Thyroid gland (tissue), 4 donors: ENCODE results near the gene KRTAP5-8. TPM values are rescaled to one million over a fixed set of nuclear protein-coding genes. Genes with fewer than 3 reads are reported as not detected.
"Not testable (repeated sequence)": the region's sequence is repeated elsewhere in the genome, so short reads cannot be mapped to it uniquely, and the experiment has no call there.

Source experiments
- DNase-seq, 2 donors: peaks; one replicate each; pipeline ENCODE4 v3.0.0-alpha.2; 2019
- H3K27ac ChIP-seq, 3 donors: fragments of 200-600 bp; sonication (generic); 1 replicate in 2 of 3; 2 replicates in 1 of 3; pipeline ENCODE4 v1.5.1; 2016 to 2019; ENCODE audit warnings: mild to moderate bottlenecking in 1 of 3, moderate library complexity in 1 of 3
- H3K27me3 ChIP-seq: fragments of 200-600 bp; sonication (generic); one replicate; pipeline ENCODE4 v1.5.1; 2019
- H3K36me3 ChIP-seq, 2 donors: fragments of 200-600 bp; sonication (generic); one replicate each; pipeline ENCODE4 v1.5.1; 2016 to 2019
- H3K4me1 ChIP-seq, 2 donors: fragments of 200-600 bp; sonication (generic); one replicate each; pipeline ENCODE4 v1.5.1; 2017 to 2019
- H3K4me3 ChIP-seq, 3 donors: fragments of 200-600 bp; sonication (generic); replicated peaks in 1 of 3; 1 replicate in 2 of 3; 2 replicates in 1 of 3; pipeline ENCODE4 v1.5.1; 2016; ENCODE audit warnings: mild to moderate bottlenecking in 1 of 3
- H3K9me3 ChIP-seq: fragments of 200-600 bp; sonication (generic); one replicate; pipeline ENCODE4 v1.5.1; 2017
- POLR2A ChIP-seq, 2 donors: fragments of 450-650 bp; IDR thresholded peaks; one replicate each; pipeline ENCODE4 v1.6.1; 2017; ENCODE audit warnings: antibody characterized with exemption in 2 of 2, mild to moderate bottlenecking in 2 of 2, moderate library complexity in 1 of 2
- WGBS, 2 donors: methylation state at CpG; one replicate each; pipeline ENCODE4 v1.1.5; 2017; 5-methylcytosine and 5-hydroxymethylcytosine counted together
- intact Hi-C: fragments of 100-400 bp; cut with DNase I; formaldehyde crosslinking; loops from one replicate; pipeline ENCODE4 v1.15.1; 2023
- total RNA-seq, 4 donors: library from RNA; depleted of rRNA; stranded (reverse); fragments of >200 nt; gene quantifications; one replicate each; pipeline ENCODE4 v1.2.3, GENCODE V29; 2016
- TF ChIP-seq, protein P1 (sequence below), 6 experiments: fragments of 200-600 bp in 3 of 6; fragments of 450-650 bp in 3 of 6; sonication (generic) in 3 of 6; IDR thresholded peaks; one replicate each; pipeline ENCODE4 v1.5.1; 2016 to 2019; ENCODE audit warnings: antibody characterized with exemption in 6 of 6, mild to moderate bottlenecking in 2 of 6, inconsistent platforms in 1 of 6, moderate library complexity in 1 of 6

The KRTAP5-8 gene
- total RNA-seq, 4 donors from 2014 or later, result 0.49 TPM; not detected in 3

DNA sequence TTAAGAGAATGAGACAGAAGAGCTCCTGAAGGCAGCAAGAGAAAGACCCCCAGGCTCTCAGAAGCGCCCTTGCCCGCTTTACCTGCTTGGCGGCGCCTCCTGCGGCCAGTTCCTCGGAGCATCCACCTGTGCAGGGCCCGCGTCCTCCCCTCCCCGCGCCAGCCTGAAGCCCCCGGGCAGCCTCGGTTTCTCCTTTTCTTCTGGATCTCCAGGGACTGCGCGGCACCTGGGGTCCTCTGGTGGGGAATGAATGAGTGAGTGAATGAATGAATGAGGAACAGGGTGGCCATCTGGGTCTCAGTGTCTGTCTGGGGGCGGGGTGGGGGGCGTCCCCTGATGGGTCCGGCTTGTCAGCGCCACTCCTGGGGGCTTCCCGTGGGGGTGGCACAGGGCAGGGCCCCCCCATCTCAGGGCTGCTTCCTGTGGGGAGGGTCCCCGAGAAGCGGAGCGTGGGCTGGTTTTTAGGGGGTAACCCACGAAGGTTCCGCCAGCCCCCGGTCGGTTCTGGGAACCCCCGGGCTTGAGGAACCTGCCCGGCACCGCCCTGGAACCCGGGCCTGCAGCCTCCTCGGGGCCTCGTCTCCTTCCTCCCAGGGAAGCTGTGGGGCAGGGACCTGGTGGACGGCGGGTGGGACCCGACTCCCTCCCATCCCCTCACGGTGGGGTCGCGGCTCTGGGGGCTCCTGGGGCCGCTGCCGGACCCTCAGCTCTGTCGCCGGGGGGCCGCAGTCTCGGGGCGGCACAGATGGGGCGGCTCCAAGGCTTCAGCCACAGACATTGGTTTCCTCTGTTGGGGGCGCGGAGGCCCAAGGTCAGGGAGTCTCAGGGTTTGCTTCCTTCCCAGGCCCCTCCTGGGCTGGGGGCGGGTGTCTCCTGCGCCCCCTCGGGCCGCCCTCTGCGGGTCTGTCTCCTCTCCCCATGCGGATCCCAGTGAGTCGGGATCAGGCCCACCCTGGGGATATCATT lies 19.0 kb upstream of the KRTAP5-8 start:
- no peak for TF ChIP-seq POLR2A (IDR thresholded peaks at IDR 0.05)
- TF ChIP-seq, protein P1, sequence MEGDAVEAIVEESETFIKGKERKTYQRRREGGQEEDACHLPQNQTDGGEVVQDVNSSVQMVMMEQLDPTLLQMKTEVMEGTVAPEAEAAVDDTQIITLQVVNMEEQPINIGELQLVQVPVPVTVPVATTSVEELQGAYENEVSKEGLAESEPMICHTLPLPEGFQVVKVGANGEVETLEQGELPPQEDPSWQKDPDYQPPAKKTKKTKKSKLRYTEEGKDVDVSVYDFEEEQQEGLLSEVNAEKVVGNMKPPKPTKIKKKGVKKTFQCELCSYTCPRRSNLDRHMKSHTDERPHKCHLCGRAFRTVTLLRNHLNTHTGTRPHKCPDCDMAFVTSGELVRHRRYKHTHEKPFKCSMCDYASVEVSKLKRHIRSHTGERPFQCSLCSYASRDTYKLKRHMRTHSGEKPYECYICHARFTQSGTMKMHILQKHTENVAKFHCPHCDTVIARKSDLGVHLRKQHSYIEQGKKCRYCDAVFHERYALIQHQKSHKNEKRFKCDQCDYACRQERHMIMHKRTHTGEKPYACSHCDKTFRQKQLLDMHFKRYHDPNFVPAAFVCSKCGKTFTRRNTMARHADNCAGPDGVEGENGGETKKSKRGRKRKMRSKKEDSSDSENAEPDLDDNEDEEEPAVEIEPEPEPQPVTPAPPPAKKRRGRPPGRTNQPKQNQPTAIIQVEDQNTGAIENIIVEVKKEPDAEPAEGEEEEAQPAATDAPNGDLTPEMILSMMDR (IDR thresholded peaks at IDR 0.05), result no peak

DNA sequence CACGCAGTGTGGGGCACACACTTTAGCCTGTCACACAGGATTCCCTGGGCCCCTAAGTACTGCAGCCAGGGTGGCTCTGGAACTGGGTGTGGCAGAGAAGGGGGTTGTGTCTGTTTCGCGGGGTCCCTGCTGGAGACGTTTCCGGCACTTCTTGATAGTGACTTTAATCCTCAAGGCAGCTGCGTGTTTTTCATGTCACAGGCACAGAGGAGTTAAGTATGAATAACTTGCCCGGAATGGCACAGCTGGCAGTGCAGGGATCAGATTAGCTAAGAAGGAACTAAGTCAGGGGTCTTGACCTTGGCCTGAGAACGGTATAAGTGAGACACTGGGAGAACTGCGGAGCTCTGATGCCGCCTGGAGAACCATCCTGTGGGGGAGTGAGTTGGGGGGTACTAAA lies 18.3 kb upstream of the KRTAP5-8 start:
- Histone ChIP-seq H3K27ac (no peak overlapping the region), H3K27me3 (no peaks in the 10 kb centered on the region), H3K4me3 (no peak overlapping the region), H3K9me3 (no peaks in the 10 kb centered on the region), H3K36me3 (no peaks in the 10 kb centered on the region), H3K4me1 (no peaks in the 10 kb centered on the region)
- no peak for DNase-seq
- TF ChIP-seq, protein P1 (IDR thresholded peaks at IDR 0.05), result no peak
- no peak for TF ChIP-seq POLR2A (IDR thresholded peaks at IDR 0.05)
- intact Hi-C loops, result no loop called here
- 79 to 90% methylated on average over 10 of the region's 10 CpGs for WGBS, 2 donors

More for the DNA sequence above, 19.0 kb upstream of the KRTAP5-8 start:
- no peaks in the 10 kb centered on the region for H3K9me3 ChIP-seq
- no peaks in the 10 kb centered on the region for H3K36me3 ChIP-seq
- H3K27me3 ChIP-seq, result no peaks in the 10 kb centered on the region
- H3K4me3 ChIP-seq, result no peak overlapping the region
- intact Hi-C loops, result no loop called here
- WGBS, 2 donors, result 96% methylated on average over 18 to 51 of the region's 55 CpGs
- DNase-seq, result no peak
- no peaks in the 10 kb centered on the region for H3K4me1 ChIP-seq
- no peak overlapping the region for H3K27ac ChIP-seq

DNA sequence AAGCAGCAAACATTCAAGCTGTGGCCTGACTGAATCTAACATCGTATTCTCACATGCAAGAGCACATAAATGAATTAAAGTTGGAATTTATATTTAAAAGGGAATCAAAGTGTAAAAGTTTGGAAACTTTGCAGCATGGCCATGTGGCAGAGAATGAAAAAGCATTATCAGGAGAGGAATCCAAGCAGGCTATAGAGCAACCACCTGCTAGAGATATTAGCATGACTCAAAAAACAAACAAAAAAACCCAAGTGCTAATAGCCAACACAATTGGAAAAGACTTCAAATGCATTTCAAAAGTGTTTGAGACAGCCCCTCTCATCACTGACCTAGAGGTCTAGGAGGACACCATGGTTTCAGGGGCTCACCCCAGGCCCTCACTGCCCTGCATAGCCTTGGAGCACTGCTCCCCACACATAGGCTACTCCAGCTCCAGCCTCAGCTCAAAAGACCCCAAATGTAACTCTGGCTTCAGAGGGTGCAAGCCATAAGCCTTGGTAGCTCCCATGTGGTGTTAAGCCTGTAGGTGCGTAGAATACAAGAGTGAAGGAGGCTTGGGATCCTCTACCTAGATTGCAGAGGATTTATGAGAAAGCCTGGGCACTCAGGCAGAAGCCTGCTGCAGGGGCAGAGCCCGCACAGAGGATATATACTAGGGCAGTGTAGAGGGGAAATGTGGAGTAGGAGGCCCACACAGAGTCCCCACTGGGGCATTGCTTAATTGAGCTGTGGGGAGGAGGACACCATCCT lies 12.5 kb upstream of the KRTAP5-8 start:
- TF ChIP-seq POLR2A (IDR thresholded peaks at IDR 0.05), result no peak
- TF ChIP-seq, protein P1 (IDR thresholded peaks at IDR 0.05), result no peak
- 64 to 88% methylated on average over 3 of the region's 3 CpGs for WGBS, 2 donors
- Histone ChIP-seq H3K36me3 (no peaks in the 10 kb centered on the region), H3K27me3 (no peaks in the 10 kb centered on the region), H3K27ac (no peak overlapping the region), H3K9me3 (no peaks in the 10 kb centered on the region), H3K4me1 (no peaks in the 10 kb centered on the region), H3K4me3 (no peak overlapping the region)
- intact Hi-C loops, result no loop called here
- no peak for DNase-seq

- H3K9me3 ChIP-seq, result no peaks in the 10 kb centered on the region
- H3K4me3 ChIP-seq, result no peak overlapping the region
- intact Hi-C loops, result no loop called here
- no peak for DNase-seq
- 82 to 96% methylated on average over 2 of the region's 2 CpGs for WGBS, 2 donors
- no peak overlapping the region for H3K27ac ChIP-seq
- no peaks in the 10 kb centered on the region for H3K36me3 ChIP-seq
- no peaks in the 10 kb centered on the region for H3K27me3 ChIP-seq
- TF ChIP-seq, protein P1 (IDR thresholded peaks at IDR 0.05), result no peak
- TF ChIP-seq POLR2A (IDR thresholded peaks at IDR 0.05), result no peak
- H3K4me1 ChIP-seq, result no peaks in the 10 kb centered on the region
These were observed 11.8 kb upstream of the KRTAP5-8 start for GRCh38 chr11:71525938-71526495.

DNA sequence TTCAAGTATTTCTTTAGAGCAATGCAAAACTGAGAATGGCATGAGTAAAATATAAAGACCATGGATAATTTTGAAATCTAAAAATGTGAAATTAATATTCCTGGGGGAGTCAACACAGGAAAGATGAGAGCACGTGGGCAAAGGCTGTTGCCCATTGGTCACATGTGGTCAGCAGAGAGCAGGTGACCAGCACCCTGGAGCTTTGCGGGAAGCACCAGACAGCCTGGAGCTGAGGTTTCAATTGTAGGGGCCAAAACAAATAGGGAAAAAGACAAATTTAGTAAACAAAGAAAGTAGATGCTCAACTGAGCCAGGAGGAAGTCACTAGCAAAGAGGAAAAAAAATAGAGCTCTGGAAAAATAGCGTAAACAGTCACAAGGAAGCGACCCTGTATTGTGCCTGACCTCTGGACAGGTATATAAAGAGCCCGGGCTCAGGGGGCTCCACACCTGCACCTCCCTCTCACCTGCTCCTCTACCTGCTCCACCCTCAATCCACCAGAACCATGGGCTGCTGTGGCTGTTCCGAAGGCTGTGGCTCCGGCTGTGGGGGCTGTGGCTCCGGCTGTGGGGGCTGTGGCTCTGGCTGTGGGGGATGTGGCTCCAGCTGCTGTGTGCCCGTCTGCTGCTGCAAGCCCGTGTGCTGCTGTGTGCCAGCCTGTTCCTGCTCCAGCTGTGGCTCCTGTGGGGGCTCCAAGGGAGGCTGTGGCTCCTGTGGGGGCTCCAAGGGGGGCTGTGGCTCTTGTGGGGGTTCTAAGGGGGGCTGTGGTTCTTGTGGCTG lies 10.8 kb upstream of the KRTAP5-8 start, which contains the start of gene KRTAP5-7:
TSS of gene KRTAP5-7 (plus strand) at position 472 of the 780 bp plus-strand sequence. CDS start at position 506, 34 bp downstream.
- H3K36me3 ChIP-seq, H3K9me3 ChIP-seq, H3K27ac ChIP-seq, H3K4me3 ChIP-seq, H3K4me1 ChIP-seq, DNase-seq, intact Hi-C loops, H3K27me3 ChIP-seq: not testable (repeated sequence)
- 65 to 72% methylated on average over 5 to 7 of the region's 10 CpGs for WGBS, 2 donors
